Gastrocnemius medialis (tissue), 4 donors: ENCODE results near the gene SPRR5.

Experiments
- POLR2A ChIP-seq, 2 donors: fragments of 450-650 bp; IDR thresholded peaks; one replicate each; pipeline ENCODE4 v1.6.1; 2017; ENCODE audit warnings: antibody characterized with exemption in 2 of 2, mild to moderate bottlenecking in 2 of 2, moderate library complexity in 2 of 2
- TF ChIP-seq, protein P1 (sequence below), 5 experiments: fragments of 450-650 bp in 3 of 5; fragments of 200-600 bp in 2 of 5; sonication (generic) in 2 of 5; IDR thresholded peaks in 4 of 5; conservative IDR thresholded peaks in 1 of 5; 1 replicate in 4 of 5; 2 replicates in 1 of 5; pipeline ENCODE4 v1.5.1; 2016 to 2019; ENCODE audit warnings: antibody characterized with exemption in 5 of 5, mild to moderate bottlenecking in 3 of 5, moderate library complexity in 3 of 5

GRCh38 chr1:152959801-152960451 is 12.9 kb downstream of the SPRR5 start:
- TF ChIP-seq, protein P1, sequence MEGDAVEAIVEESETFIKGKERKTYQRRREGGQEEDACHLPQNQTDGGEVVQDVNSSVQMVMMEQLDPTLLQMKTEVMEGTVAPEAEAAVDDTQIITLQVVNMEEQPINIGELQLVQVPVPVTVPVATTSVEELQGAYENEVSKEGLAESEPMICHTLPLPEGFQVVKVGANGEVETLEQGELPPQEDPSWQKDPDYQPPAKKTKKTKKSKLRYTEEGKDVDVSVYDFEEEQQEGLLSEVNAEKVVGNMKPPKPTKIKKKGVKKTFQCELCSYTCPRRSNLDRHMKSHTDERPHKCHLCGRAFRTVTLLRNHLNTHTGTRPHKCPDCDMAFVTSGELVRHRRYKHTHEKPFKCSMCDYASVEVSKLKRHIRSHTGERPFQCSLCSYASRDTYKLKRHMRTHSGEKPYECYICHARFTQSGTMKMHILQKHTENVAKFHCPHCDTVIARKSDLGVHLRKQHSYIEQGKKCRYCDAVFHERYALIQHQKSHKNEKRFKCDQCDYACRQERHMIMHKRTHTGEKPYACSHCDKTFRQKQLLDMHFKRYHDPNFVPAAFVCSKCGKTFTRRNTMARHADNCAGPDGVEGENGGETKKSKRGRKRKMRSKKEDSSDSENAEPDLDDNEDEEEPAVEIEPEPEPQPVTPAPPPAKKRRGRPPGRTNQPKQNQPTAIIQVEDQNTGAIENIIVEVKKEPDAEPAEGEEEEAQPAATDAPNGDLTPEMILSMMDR (IDR thresholded peaks at IDR 0.05 in 4 of 5, conservative IDR thresholded peaks at IDR 0.05 in 1 of 5): no peak
- TF ChIP-seq POLR2A (IDR thresholded peaks at IDR 0.05): no peak
